WTC11 (cell line): Measurements from ENCODE around the gene DHX58.

Source experiments
- ATF3 ChIP-seq: sonication (generic); formaldehyde crosslinking; conservative IDR thresholded peaks from 2 replicates; pipeline ENCODE4 v1.8.1; 2022; ENCODE audit warnings: mild to moderate bottlenecking, missing genetic modification reagents
- CTCF ChIP-seq: fragments of 200-600 bp; IDR thresholded peaks from 2 replicates; pipeline ENCODE4 v1.8.0; 2022; ENCODE audit warnings: antibody characterized with exemption
- E2F5 ChIP-seq: sonication (generic); formaldehyde crosslinking; IDR thresholded peaks from 2 replicates; pipeline ENCODE4 v1.8.1; 2022; ENCODE audit warnings: mild to moderate bottlenecking, moderate library complexity, missing genetic modification reagents
- ESRRA ChIP-seq: sonication (generic); formaldehyde crosslinking; IDR thresholded peaks from 2 replicates; pipeline ENCODE4 v1.8.1; 2022; ENCODE audit warnings: mild to moderate bottlenecking, missing genetic modification reagents, borderline replicate concordance
- GABPB1 ChIP-seq: sonication (generic); formaldehyde crosslinking; IDR thresholded peaks from 2 replicates; pipeline ENCODE4 v1.8.1; 2023; ENCODE audit warnings: mild to moderate bottlenecking, missing genetic modification reagents
- HMGXB4 ChIP-seq: sonication (generic); formaldehyde crosslinking; IDR thresholded peaks from 2 replicates; pipeline ENCODE4 v1.8.1; 2023; ENCODE audit warnings: mild to moderate bottlenecking, moderate library complexity, missing genetic modification reagents
- NFYB ChIP-seq: sonication (generic); formaldehyde crosslinking; conservative IDR thresholded peaks from 2 replicates; pipeline ENCODE4 v1.8.0; 2022; ENCODE audit warnings: low read depth, missing genetic modification reagents
- SMAD3 ChIP-seq: sonication (generic); formaldehyde crosslinking; IDR thresholded peaks from 2 replicates; pipeline ENCODE4 v1.8.0; 2022; ENCODE audit warnings: missing genetic modification reagents, mild to moderate bottlenecking, borderline replicate concordance
- TEAD1 ChIP-seq: sonication (generic); formaldehyde crosslinking; IDR thresholded peaks from 2 replicates; pipeline ENCODE4 v1.8.0; 2022; ENCODE audit warnings: mild to moderate bottlenecking, missing genetic modification reagents
- USF2 ChIP-seq: sonication (generic); formaldehyde crosslinking; IDR thresholded peaks from 2 replicates; pipeline ENCODE4 v1.8.1; 2023; ENCODE audit warnings: mild to moderate bottlenecking, missing genetic modification reagents, moderate library complexity
- ZNF121 ChIP-seq: sonication (generic); formaldehyde crosslinking; IDR thresholded peaks from 2 replicates; pipeline ENCODE4 v1.8.0; 2023; ENCODE audit warnings: missing genetic modification reagents

- TF ChIP-seq NFYB (CRISPR knock-in tag) (no peak), ATF3 (no peak), ESRRA (CRISPR knock-in tag) (no peak), ZNF121 (CRISPR knock-in tag) (no peak), CTCF (no peak), E2F5 (CRISPR knock-in tag) (no peak), USF2 (no peak), GABPB1 (CRISPR knock-in tag) (no peak), HMGXB4 (CRISPR knock-in tag) (no peak), SMAD3 (CRISPR knock-in tag) (no peak), TEAD1 (CRISPR knock-in tag) (no peak)
These were observed 28.9 kb upstream of the DHX58 start for GRCh38 chr17:42141382-42141781.
